HepG2 (cell line): Measurements from ENCODE around the gene TADA2B. TPM values are rescaled to one million over a fixed set of nuclear protein-coding genes. Genes with fewer than 3 reads are reported as not detected.
A peak's percentile ranks its signal among the peaks of the same experiment; 100 is the strongest.

Experiments used
- ARID2 ChIP-seq: sonication (generic); formaldehyde crosslinking; IDR thresholded peaks from 2 replicates; pipeline ENCODE4 v1.8.1; 2022; ENCODE audit warnings: mild to moderate bottlenecking, missing genetic modification reagents, borderline replicate concordance
- CBX5 ChIP-seq: sonication (generic); formaldehyde crosslinking; IDR thresholded peaks from 2 replicates; pipeline ENCODE4 v1.4.0; 2020; ENCODE audit warnings: missing genetic modification reagents, borderline replicate concordance
- GATA4 ChIP-seq: sonication (generic); IDR thresholded peaks from 2 replicates; pipeline ENCODE4 v1.6.1; 2016; ENCODE audit warnings: antibody characterized with exemption, low read depth, borderline replicate concordance
- HNRNPUL1 ChIP-seq: fragments of 200-400 bp; formaldehyde crosslinking; IDR thresholded peaks from 2 replicates; pipeline ENCODE4 v1.6.1; 2017; ENCODE audit warnings: low read depth, mild to moderate bottlenecking, low read length, moderate library complexity
- MIER3 ChIP-seq: IDR thresholded peaks from 2 replicates; pipeline ENCODE4 v1.6.1; 2016; ENCODE audit warnings: missing compliant biosample characterization, borderline replicate concordance
- SALL2 ChIP-seq: sonication (generic); formaldehyde crosslinking; IDR thresholded peaks from 2 replicates; pipeline ENCODE4 v1.8.1; 2023; ENCODE audit warnings: mild to moderate bottlenecking, missing genetic modification reagents, inconsistent platforms
- XBP1 ChIP-seq: sonication (generic); formaldehyde crosslinking; IDR thresholded peaks from 2 replicates; pipeline ENCODE4 v1.5.0; 2020; ENCODE audit warnings: missing genetic modification reagents
- ZC3H4 ChIP-seq: sonication (generic); formaldehyde crosslinking; IDR thresholded peaks from 2 replicates; pipeline ENCODE4 v1.4.0; 2020; ENCODE audit warnings: missing genetic modification reagents, borderline replicate concordance
- ZNF282 ChIP-seq: fragments of 450-650 bp; IDR thresholded peaks from 2 replicates; pipeline ENCODE4 v1.6.1; 2018; ENCODE audit not compliant: partially characterized antibody
- ZNF619 ChIP-seq: sonication (generic); formaldehyde crosslinking; IDR thresholded peaks from 2 replicates; pipeline ENCODE4 v1.4.0; 2020; ENCODE audit warnings: mild to moderate bottlenecking, missing genetic modification reagents
- ZNF766 ChIP-seq: sonication (generic); formaldehyde crosslinking; IDR thresholded peaks from 2 replicates; pipeline ENCODE4 v1.5.0; 2020; ENCODE audit warnings: missing genetic modification reagents, borderline replicate concordance
- polyA plus RNA-seq, 8 experiments: library from polyadenylated mRNA; depleted of rRNA in 3 of 8; stranded (reverse) in 7 of 8; unstranded in 1 of 8; fragments of >200 nt; fragmentation: Illumina TruSeq in 4 of 8; extraction: Trizol in 4 of 8; gene quantifications; 2 replicates each; pipeline versions ENCODE4 v1.2.1 to v1.2.3, GENCODE V29; 2011 to 2016; ENCODE audit warnings: low read depth in 4 of 8, missing spikeins in 1 of 8, mixed read lengths in 1 of 8; ENCODE audit not compliant: insufficient read depth in 1 of 8
- total RNA-seq, 5 experiments: library from RNA; depleted of rRNA; stranded (reverse); fragments of >200 nt; fragmentation: Illumina TruSeq; extraction: Trizol; gene quantifications; 2 replicates each; pipeline ENCODE4 v1.2.3, GENCODE V29; 2016; ENCODE audit warnings: low read depth in 1 of 5
- TF ChIP-seq, protein P1 (sequence below): sonication (generic); formaldehyde crosslinking; IDR thresholded peaks from one replicate; pipeline ENCODE4 v1.5.1; 2020; ENCODE audit warnings: mild to moderate bottlenecking, missing genetic modification reagents; ENCODE audit errors: not compliant biosample characterization
- TF ChIP-seq, protein P2 (sequence below): sonication (generic); formaldehyde crosslinking; IDR thresholded peaks from 2 replicates; pipeline ENCODE4 v1.8.1; 2023; ENCODE audit warnings: mild to moderate bottlenecking, missing genetic modification reagents, borderline replicate concordance
- TF ChIP-seq, protein P3 (sequence below): sonication (generic); formaldehyde crosslinking; IDR thresholded peaks from 2 replicates; pipeline ENCODE4 v1.4.0; 2020; ENCODE audit warnings: mild to moderate bottlenecking, low read depth, missing genetic modification reagents
- TF ChIP-seq, protein P4 (sequence below): sonication (generic); formaldehyde crosslinking; IDR thresholded peaks from 2 replicates; pipeline ENCODE4 v1.5.0; 2020; ENCODE audit warnings: mild to moderate bottlenecking, missing genetic modification reagents, borderline replicate concordance
- TF ChIP-seq, protein P5 (sequence below): sonication (generic); formaldehyde crosslinking; IDR thresholded peaks from 2 replicates; pipeline ENCODE4 v1.8.1; 2022; ENCODE audit warnings: mild to moderate bottlenecking, missing genetic modification reagents

TADA2B gene
- total and polyA plus RNA-seq, 2 of the 13 experiments (the other 11 are each of a cell fraction or from before 2014, with no cell fraction given) = 4.6 to 8.9 TPM

DNA sequence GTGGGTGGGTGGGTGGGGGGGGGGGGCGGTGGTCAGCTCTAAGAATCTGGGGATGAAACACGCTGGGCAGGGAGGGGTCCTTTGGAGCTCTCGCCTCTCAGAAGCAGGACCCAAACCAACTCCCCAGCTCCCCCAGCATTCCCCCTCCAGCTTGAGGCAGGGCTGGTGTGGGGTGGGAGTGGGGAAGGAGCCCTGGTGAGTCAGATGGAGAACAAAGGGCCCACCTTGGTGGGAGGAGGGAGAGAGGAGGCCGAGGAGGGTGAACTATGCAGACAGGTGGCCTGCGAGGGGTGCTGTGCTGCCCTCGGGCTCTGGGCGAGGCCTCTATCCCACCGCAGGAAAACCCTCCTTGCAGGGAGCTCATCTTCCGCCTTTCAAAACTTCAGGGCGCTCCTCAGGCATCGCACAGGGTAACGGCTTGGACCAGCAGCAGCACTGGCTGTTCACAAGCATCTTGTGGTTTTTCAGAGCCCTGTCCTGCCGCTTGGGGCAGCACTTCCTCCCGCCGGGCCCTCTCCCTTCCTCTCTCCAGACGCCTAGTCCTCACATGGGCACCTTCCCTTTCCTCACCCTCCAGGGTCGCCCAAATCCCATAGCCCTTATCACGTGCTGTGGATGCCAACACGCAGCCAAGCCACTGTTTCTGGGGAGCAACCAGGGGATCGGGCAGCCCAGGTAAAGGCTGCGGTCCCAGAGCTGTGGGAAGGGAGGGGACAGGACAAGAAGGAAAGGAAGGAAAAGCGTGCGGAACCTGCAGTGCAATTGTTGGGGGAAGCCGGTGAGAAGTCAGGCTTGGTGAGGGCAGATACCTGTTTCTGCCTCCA, 58.7 kb downstream of the TADA2B start (continued):
- TF ChIP-seq, protein P1, sequence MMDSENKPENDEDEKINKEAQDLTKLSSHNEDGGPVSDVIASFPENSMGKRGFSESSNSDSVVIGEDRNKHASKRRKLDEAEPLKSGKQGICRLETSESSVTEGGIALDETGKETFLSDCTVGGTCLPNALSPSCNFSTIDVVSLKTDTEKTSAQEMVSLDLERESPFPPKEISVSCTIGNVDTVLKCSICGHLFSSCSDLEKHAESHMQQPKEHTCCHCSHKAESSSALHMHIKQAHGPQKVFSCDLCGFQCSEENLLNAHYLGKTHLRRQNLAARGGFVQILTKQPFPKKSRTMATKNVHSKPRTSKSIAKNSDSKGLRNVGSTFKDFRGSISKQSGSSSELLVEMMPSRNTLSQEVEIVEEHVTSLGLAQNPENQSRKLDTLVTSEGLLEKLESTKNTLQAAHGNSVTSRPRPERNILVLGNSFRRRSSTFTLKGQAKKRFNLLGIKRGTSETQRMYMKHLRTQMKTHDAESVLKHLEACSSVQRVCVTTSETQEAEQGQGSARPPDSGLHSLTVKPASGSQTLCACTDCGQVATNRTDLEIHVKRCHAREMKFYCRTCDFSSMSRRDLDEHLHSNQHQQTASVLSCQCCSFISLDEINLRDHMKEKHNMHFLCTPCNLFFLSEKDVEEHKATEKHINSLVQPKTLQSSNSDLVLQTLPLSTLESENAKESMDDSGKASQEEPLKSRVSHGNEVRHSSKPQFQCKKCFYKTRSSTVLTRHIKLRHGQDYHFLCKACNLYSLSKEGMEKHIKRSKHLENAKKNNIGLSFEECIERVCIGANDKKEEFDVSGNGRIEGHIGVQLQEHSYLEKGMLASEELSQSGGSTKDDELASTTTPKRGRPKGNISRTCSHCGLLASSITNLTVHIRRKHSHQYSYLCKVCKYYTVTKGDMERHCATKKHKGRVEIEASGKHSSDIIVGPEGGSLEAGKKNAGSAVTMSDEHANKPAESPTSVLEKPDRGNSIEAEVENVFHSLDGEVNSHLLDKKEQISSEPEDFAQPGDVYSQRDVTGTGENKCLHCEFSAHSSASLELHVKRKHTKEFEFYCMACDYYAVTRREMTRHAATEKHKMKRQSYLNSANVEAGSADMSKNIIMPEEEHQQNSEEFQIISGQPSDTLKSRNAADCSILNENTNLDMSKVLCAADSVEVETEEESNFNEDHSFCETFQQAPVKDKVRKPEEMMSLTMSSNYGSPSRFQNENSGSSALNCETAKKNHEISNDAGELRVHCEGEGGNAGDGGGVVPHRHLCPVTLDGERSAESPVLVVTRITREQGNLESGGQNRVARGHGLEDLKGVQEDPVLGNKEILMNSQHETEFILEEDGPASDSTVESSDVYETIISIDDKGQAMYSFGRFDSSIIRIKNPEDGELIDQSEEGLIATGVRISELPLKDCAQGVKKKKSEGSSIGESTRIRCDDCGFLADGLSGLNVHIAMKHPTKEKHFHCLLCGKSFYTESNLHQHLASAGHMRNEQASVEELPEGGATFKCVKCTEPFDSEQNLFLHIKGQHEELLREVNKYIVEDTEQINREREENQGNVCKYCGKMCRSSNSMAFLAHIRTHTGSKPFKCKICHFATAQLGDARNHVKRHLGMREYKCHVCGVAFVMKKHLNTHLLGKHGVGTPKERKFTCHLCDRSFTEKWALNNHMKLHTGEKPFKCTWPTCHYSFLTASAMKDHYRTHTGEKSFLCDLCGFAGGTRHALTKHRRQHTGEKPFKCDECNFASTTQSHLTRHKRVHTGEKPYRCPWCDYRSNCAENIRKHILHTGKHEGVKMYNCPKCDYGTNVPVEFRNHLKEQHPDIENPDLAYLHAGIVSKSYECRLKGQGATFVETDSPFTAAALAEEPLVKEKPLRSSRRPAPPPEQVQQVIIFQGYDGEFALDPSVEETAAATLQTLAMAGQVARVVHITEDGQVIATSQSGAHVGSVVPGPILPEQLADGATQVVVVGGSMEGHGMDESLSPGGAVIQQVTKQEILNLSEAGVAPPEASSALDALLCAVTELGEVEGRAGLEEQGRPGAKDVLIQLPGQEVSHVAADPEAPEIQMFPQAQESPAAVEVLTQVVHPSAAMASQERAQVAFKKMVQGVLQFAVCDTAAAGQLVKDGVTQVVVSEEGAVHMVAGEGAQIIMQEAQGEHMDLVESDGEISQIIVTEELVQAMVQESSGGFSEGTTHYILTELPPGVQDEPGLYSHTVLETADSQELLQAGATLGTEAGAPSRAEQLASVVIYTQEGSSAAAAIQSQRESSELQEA (CRISPR knock-in tag) = no peak
- TF ChIP-seq CBX5 (CRISPR knock-in tag) (peak; percentile 22; the same call in 1 of the 2 replicates), ZNF766 (CRISPR knock-in tag) (no peak), HNRNPUL1 (no peak), ZC3H4 (no peak), GATA4 (no peak), ZNF282 (no peak), SALL2 (CRISPR knock-in tag) (no peak), ZNF619 (peak; percentile 32; the same call in 1 of the 2 replicates), MIER3 (CRISPR knock-in tag) (no peak), ARID2 (CRISPR knock-in tag) (no peak), XBP1 (CRISPR knock-in tag) (no peak)
- TF ChIP-seq, protein P2, sequence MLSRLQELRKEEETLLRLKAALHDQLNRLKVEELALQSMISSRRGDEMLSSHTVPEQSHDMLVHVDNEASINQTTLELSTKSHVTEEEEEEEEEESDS = no peak
- TF ChIP-seq, protein P3, sequence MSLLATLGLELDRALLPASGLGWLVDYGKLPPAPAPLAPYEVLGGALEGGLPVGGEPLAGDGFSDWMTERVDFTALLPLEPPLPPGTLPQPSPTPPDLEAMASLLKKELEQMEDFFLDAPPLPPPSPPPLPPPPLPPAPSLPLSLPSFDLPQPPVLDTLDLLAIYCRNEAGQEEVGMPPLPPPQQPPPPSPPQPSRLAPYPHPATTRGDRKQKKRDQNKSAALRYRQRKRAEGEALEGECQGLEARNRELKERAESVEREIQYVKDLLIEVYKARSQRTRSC (CRISPR knock-in tag) = no peak
- TF ChIP-seq, protein P4, sequence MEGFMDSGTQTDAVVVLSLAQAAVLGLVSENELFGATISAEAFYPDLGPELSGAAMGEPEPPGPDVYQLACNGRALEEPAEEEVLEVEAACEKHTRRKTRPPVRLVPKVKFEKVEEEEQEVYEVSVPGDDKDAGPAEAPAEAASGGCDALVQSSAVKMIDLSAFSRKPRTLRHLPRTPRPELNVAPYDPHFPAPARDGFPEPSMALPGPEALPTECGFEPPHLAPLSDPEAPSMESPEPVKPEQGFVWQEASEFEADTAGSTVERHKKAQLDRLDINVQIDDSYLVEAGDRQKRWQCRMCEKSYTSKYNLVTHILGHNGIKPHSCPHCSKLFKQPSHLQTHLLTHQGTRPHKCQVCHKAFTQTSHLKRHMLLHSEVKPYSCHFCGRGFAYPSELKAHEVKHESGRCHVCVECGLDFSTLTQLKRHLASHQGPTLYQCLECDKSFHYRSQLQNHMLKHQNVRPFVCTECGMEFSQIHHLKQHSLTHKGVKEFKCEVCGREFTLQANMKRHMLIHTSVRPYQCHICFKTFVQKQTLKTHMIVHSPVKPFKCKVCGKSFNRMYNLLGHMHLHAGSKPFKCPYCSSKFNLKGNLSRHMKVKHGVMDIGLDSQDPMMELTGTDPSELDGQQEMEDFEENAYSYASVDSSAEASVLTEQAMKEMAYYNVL (CRISPR knock-in tag) = no peak
- TF ChIP-seq, protein P5, sequence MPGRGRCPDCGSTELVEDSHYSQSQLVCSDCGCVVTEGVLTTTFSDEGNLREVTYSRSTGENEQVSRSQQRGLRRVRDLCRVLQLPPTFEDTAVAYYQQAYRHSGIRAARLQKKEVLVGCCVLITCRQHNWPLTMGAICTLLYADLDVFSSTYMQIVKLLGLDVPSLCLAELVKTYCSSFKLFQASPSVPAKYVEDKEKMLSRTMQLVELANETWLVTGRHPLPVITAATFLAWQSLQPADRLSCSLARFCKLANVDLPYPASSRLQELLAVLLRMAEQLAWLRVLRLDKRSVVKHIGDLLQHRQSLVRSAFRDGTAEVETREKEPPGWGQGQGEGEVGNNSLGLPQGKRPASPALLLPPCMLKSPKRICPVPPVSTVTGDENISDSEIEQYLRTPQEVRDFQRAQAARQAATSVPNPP (CRISPR knock-in tag) = no peak
